Activated CD4-positive, CD25-positive, alpha-beta regulatory T cell treated with anti-CD3 and anti-CD28 coated beads, Interleukin-2, amount 50 U/mL, for 16 hours (primary cell): ENCODE data around the gene ZNF358.

Experiments used
- DNase-seq: peaks from one replicate; pipeline ENCODE4 v3.0.0-alpha.2; 2020; ENCODE audit warnings: low read depth, low spot score

Gene ZNF358

DNA sequence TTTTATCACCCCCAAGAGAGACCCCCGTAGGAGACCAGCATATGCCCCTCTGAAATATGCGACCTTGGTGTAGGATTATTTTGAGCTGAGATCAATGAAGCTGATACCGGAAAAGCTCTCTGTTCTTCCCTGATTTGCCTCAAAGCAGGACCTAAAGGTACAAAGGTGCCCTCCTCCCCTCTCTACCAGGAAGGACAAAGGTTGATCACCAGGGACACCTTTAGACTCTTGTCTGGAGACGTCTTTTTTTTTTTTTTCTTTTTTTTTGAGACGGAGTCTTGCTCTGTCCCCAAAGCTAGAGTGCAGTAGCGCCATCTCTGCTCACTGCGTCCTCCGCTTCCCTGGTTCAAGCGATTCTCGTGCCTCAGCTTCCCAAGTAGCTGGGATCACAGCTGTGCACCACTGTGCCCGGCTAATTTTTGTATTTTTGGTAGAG lies 26.3 kb upstream of the ZNF358 start:
- no peak for DNase-seq

- no peak for DNase-seq
Observed at GRCh38 chr19:7492142-7492541, 23.8 kb upstream of the ZNF358 start.

DNA sequence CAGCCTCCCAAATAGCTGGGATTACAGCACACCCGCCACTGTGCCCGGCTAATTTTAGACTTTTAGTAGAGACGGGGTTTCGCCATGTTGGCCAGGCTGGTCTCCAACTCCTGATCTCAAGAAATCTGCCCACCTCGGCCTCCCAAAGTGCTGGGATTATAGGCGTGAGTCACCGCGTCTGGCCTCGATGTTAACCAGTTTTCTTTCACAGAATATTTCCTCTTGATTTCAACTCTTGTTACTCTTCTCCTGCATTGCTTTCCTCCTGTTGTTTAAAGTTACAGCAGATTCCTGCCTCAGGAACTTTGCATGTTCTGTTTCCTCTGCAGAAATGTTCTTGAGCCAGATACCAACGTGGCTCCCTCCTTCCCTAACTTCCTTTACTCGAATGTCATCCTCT lies 23.3 kb upstream of the ZNF358 start:
- no peak for DNase-seq

- DNase-seq = no peak
Observed at GRCh38 chr19:7494416-7495098, 21.3 kb upstream of the ZNF358 start.

DNA sequence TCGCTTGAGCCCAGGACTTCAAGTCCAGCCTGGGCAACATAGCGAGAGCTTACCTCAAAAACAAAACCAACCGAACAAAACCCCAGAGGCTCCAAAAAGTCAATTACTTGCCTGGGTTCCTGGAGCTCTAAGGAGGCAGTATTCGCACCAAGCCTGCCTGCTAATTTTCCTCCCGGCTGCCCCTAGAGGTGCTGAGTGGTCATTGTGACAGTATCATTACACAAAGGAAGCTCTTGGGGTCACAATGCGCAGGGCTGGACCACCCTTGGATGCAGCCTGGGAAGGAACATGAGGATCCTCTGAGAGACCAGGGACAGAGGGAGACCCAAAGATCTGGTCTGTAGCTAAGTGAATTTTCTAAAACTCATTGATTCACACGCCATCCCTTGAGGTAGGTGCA lies 18.6 kb upstream of the ZNF358 start:
- no peak for DNase-seq

DNA sequence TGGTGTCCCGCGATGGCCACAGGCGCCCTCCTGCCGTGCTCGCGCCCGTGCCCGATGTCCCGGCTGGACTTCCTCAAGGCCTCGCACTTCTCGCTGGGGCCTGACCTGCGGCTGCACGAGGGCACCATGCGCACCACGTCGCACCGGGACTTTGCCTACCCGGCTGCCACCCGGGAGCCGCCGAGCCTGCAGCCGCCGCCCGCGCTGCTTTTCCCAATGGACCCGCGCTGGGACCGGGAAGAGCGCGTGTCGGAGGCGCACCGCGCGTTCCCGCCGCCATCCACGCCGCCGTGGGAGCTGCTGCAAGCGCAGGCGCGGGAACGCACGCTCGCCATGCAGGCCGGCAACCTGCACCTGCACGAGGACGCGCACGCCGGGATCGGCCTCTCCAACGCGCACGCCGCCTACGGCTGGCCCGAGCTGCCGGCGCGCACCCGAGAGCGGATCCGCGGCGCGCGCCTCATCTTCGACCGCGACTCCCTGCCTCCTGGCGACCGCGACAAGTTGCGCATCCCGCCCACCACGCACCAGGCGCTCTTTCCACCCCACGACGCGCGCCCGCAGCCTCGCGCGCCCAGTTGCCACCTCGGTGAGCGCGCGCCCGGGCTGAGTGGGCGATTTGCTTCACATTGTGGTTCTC lies 15.0 kb upstream of the ZNF358 start:
- no peak for DNase-seq

DNA sequence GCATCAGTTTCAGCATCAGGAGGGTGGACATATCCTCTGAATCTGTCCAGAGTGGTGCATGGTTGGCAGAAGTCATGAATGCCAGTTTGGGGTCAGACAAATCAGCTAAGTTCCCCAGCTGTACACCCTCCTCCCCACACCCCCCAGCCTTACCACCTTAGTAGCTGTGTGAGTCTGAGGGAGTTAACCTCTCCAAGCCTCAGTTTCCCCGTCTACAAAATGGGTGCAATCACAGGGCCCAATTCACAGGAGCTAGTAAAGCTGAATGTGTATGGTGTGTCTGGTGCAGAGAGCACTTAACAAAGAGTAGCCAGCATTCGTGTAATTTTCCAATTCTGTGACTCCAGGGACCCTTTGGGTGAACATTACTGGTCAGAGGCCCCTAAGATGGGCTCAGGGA lies 13.4 kb upstream of the ZNF358 start:
- no peak for DNase-seq

DNA sequence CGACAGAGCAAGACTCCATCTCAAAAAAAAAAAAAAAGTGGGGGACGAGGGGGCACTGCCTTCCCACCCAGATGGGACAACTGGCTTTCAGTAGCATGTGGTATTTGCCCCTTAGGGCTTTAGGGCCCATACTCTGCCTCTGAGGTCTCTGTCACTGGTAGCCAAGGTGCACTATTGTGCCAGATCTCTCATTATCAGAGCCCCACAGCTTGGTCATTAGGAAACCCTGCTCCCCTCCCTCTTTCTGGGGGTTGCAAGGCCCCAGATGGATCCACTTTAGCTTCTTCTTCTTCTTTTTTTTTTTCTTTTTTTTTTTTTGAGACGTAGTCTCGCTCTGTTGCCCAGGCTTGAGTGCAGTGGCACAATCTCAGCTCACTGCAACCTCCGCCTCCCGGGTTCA lies 11.2 kb upstream of the ZNF358 start:
- DNase-seq = no peak

DNA sequence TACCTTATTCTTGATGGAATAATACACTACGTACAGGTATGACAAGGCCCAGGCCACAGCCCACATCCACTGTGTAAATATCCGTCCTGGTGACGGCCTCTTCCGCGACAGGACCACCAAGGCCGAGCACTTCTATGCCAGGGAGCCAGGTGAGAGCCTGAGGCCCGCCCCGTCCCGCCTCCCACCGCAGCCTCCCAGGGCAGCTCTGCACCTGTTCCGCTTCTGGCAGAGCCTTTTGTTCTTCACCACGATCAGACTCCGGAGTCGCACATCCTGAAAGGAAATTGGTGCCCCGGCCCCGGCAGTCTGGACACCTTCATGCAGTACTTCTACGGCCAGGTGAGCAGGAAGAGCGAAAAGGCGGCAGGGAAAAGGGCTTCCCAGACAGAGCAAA lies 10.6 kb upstream of the ZNF358 start:
- DNase-seq = no peak

DNA sequence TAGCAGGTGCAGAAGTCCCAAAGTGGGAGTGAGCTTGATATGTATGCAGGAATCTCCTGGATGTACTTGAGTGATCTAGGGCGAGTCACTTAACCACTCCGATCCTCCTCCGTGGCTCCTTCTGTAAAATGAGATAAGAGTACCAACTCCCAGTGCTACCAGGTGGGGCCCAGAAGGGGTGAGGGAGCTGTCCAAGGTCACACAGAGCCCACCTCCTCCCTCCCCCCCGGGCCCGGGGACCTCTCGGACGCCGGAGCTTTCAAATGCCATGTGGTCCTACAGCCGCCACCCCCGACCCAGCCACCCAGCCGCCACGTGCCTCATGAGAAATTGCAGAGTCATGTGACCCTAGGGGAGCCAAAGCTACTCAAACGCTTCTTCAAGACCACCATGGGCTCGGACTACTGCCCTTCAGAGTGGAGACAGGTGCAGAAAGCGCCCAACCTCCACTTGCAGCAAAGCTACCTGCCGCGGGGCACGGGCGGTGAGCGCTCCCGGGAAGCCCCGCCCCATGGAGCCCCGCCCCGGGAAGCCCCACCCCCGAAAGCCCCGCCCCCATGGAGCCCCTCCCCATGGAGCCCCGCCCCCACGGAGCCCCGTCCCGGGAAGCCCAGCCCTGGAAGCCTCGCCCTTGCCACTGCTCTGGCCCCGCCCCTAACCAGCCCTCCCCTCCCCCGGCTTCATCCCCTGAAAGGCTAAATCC lies 10.1 kb upstream of the ZNF358 start:
- DNase-seq = no peak

- no peak for DNase-seq
Observed at GRCh38 chr19:7506385-7507328, 9.2 kb upstream of the ZNF358 start.

- DNase-seq = no peak
Observed at GRCh38 chr19:7507884-7508283, 8.0 kb upstream of the ZNF358 start.

DNA sequence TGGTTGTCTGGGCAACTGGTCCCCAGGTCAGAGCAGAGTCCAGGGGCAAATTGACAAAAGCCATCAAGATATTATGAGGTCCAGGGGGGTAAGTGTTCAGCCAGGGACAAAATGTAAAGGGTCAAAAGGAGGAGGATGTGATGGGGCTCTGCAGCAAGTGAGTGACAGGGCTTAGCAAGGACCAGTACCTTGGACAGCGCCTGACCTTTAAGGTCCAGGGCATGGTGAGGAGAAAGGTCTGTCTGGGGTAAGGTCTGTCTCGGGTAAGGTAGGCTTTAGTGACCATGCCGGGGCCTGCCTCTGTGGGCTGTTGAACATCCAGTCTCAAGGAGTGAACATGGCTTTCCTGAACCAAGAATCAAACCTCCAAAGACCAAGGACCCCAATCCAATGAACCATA lies 6.3 kb upstream of the ZNF358 start:
- DNase-seq = no peak

DNA sequence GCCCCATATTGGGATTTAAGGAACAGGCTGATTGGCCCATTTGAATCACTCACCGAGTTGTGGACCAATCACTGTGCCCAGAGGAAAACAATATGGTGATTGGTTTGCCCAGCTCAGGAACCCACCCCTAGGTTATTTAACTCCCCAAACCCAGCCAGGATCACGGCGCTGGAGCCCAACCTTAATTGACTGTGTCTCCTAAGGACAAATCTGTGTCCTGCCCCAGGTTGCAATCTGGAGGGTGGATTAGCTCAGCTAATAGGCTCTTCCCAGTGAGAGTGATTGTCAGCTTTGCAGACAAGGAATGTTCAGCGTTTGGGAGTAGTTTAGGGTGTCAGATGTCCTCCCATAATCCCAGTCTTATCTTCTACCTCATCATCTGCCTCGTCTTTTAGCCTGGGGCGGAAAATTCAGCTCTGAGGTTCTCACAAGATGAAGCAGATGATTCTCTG lies 3.5 kb upstream of the ZNF358 start:
- no peak for DNase-seq

GRCh38 chr19:7513809-7514642 lies 1.9 kb upstream of the ZNF358 start:
- no peak for DNase-seq

DNA sequence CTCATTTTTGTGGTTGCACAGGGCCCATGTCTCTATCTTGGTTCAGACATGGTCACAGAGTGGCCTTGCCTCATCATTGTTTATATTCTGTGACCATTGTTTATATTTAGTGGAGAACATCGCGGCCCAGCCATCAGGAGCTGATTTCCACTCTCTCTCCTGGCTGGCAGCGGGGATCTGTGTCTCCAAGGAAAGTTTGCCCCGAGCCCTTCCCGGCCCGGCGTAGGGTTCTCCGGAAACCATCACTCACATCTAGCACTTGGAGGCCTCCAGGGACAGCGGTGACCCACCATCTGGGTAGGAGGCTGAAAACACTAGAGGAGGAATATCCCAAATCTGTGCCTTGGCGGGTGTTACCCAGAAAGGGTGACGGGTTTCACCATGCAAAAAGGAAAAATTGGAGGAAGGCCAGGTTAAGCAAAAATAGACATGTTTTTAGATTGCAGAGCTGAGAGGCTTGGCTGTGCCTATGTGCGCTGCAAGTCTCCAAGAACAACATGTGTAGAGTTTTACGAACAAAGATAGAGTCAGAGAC lies 726 bp upstream of the ZNF358 start:
- no peak for DNase-seq

- DNase-seq = no peak
Observed at GRCh38 chr19:7516333-7516732, 430 bp downstream of the ZNF358 start.

- DNase-seq = no peak
Observed at GRCh38 chr19:7516878-7517277, 975 bp downstream of the ZNF358 start.

GRCh38 chr19:7519361-7520130 lies 3.6 kb downstream of the ZNF358 start:
- no peak for DNase-seq
